Measurements from ENCODE around the gene PTPN7. TPM values are rescaled to one million over a fixed set of nuclear protein-coding genes. Genes with fewer than 3 reads are reported as not detected.

PTPN7 gene
- total and polyA plus RNA-seq, 2 of the 13 experiments (the other 11 are each of a cell fraction or from before 2014, with no cell fraction given): not detected

DNA sequence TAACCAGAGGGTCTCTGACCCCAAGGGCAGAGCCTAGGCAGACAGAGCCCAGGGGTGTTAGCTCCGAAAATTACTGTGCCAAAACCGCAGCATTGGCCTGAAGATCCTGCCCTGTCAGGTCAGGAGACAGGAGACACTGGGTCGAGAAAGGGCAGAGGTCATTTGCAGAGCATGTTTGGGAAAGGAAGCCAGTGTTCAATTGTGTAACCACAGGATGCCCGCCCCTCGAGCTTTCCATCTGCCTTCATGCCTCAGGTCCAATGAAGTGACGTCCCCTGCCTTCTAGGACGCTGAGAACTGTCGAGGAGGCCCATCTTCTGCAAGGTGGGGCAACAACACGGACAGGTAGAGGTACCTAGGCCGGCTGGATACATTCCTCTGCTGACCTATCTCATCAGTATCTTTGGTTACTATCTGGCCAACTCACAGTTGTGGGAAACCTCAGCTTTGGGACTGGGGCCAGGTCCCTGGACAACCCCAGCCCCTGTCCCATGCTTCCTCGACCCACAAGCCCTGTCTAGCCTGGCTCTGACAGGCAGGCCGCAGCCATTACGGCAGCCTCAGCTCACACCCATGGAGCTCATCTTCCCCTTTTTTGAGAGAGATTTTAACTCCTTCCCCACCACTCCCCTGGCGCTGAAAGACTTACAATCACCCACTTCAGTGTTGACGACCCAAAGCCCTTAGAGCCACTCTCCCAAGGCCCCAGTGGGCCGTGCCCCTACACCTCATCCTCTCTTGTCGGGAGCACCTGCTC lies 17.2 kb downstream of the PTPN7 start (continued):
- TF ChIP-seq SETDB1 (CRISPR knock-in tag; IDR thresholded peaks at IDR 0.05; ENCODE audit: borderline replicate concordance) (no peak), ZNF331 (CRISPR knock-in tag; IDR thresholded peaks at IDR 0.05) (peak; percentile 71; the same call in 1 of the 2 replicates), HNF4A (CRISPR knock-in tag; IDR thresholded peaks at IDR 0.05) (peak; percentile 81), PITX1 (CRISPR knock-in tag; IDR thresholded peaks at IDR 0.05) (peak; percentile 31; the same call in 1 of the 2 replicates), STAT5B (CRISPR knock-in tag; IDR thresholded peaks at IDR 0.05) (no peak), TBP (CRISPR knock-in tag; IDR thresholded peaks at IDR 0.05) (no peak), CENPT (CRISPR knock-in tag; IDR thresholded peaks at IDR 0.05; ENCODE audit: low read depth) (no peak), AGO2 (optimal IDR thresholded peaks at IDR 0.05; ENCODE audit: low read depth, low read length) (no peak), KDM5B (CRISPR knock-in tag; IDR thresholded peaks at IDR 0.05; ENCODE audit: borderline replicate concordance) (0 out of 2 replicates have a peak, but pooled peaks have one; percentile 21), NCOR1 (IDR thresholded peaks at IDR 0.05; ENCODE audit: borderline replicate concordance, low read length) (peak; percentile 87), FOSL2 (CRISPR knock-in tag; IDR thresholded peaks at IDR 0.05) (peak; percentile 33; the same call in 1 of the 2 replicates), CCDC6 (CRISPR knock-in tag; IDR thresholded peaks at IDR 0.05) (no peak), HNRNPK (IDR thresholded peaks at IDR 0.05; ENCODE audit: low read depth, low read length, poor library complexity, severe bottlenecking) (no peak), ZNF564 (CRISPR knock-in tag; IDR thresholded peaks at IDR 0.05) (peak; percentile 72; the same call in 1 of the 2 replicates), ZNF567 (CRISPR knock-in tag; IDR thresholded peaks at IDR 0.05; ENCODE audit: borderline replicate concordance) (0 out of 2 replicates have a peak, but pooled peaks have one; percentile 45)
- TF ChIP-seq, protein P1, sequence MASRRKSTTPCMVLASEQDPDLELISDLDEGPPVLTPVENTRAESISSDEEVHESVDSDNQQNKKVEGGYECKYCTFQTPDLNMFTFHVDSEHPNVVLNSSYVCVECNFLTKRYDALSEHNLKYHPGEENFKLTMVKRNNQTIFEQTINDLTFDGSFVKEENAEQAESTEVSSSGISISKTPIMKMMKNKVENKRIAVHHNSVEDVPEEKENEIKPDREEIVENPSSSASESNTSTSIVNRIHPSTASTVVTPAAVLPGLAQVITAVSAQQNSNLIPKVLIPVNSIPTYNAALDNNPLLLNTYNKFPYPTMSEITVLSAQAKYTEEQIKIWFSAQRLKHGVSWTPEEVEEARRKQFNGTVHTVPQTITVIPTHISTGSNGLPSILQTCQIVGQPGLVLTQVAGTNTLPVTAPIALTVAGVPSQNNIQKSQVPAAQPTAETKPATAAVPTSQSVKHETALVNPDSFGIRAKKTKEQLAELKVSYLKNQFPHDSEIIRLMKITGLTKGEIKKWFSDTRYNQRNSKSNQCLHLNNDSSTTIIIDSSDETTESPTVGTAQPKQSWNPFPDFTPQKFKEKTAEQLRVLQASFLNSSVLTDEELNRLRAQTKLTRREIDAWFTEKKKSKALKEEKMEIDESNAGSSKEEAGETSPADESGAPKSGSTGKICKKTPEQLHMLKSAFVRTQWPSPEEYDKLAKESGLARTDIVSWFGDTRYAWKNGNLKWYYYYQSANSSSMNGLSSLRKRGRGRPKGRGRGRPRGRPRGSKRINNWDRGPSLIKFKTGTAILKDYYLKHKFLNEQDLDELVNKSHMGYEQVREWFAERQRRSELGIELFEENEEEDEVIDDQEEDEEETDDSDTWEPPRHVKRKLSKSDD (CRISPR knock-in tag; IDR thresholded peaks at IDR 0.05; ENCODE audit: low read depth): peak; percentile 31; the same call in 1 of the 2 replicates
- TF ChIP-seq, protein P2, sequence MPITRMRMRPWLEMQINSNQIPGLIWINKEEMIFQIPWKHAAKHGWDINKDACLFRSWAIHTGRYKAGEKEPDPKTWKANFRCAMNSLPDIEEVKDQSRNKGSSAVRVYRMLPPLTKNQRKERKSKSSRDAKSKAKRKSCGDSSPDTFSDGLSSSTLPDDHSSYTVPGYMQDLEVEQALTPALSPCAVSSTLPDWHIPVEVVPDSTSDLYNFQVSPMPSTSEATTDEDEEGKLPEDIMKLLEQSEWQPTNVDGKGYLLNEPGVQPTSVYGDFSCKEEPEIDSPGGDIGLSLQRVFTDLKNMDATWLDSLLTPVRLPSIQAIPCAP (CRISPR knock-in tag; IDR thresholded peaks at IDR 0.05; ENCODE audit: low read depth): no peak
- TF ChIP-seq, protein P3, sequence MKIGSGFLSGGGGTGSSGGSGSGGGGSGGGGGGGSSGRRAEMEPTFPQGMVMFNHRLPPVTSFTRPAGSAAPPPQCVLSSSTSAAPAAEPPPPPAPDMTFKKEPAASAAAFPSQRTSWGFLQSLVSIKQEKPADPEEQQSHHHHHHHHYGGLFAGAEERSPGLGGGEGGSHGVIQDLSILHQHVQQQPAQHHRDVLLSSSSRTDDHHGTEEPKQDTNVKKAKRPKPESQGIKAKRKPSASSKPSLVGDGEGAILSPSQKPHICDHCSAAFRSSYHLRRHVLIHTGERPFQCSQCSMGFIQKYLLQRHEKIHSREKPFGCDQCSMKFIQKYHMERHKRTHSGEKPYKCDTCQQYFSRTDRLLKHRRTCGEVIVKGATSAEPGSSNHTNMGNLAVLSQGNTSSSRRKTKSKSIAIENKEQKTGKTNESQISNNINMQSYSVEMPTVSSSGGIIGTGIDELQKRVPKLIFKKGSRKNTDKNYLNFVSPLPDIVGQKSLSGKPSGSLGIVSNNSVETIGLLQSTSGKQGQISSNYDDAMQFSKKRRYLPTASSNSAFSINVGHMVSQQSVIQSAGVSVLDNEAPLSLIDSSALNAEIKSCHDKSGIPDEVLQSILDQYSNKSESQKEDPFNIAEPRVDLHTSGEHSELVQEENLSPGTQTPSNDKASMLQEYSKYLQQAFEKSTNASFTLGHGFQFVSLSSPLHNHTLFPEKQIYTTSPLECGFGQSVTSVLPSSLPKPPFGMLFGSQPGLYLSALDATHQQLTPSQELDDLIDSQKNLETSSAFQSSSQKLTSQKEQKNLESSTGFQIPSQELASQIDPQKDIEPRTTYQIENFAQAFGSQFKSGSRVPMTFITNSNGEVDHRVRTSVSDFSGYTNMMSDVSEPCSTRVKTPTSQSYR (CRISPR knock-in tag; IDR thresholded peaks at IDR 0.05; ENCODE audit: borderline replicate concordance): no peak
- TF ChIP-seq, protein P4, sequence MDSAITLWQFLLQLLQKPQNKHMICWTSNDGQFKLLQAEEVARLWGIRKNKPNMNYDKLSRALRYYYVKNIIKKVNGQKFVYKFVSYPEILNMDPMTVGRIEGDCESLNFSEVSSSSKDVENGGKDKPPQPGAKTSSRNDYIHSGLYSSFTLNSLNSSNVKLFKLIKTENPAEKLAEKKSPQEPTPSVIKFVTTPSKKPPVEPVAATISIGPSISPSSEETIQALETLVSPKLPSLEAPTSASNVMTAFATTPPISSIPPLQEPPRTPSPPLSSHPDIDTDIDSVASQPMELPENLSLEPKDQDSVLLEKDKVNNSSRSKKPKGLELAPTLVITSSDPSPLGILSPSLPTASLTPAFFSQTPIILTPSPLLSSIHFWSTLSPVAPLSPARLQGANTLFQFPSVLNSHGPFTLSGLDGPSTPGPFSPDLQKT (CRISPR knock-in tag; IDR thresholded peaks at IDR 0.05; ENCODE audit: borderline replicate concordance): no peak
- TF ChIP-seq, protein P5, sequence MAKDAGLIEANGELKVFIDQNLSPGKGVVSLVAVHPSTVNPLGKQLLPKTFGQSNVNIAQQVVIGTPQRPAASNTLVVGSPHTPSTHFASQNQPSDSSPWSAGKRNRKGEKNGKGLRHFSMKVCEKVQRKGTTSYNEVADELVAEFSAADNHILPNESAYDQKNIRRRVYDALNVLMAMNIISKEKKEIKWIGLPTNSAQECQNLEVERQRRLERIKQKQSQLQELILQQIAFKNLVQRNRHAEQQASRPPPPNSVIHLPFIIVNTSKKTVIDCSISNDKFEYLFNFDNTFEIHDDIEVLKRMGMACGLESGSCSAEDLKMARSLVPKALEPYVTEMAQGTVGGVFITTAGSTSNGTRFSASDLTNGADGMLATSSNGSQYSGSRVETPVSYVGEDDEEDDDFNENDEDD (CRISPR knock-in tag; IDR thresholded peaks at IDR 0.05; ENCODE audit: borderline replicate concordance): peak; percentile 50; the same call in 1 of the 2 replicates
